Stimulated activated CD8-positive, alpha-beta memory T cell treated with anti-CD3 and anti-CD28 coated beads, Interleukin-4, amount 100 ng/mL, for 48 hours (primary cell): ENCODE data around the gene ZNF497.

Experiments
- DNase-seq: peaks from one replicate; pipeline ENCODE4 v3.0.0-alpha.2; 2020

Gene ZNF497

GRCh38 chr19:58304748-58305064, 57.8 kb downstream of the ZNF497 start:
- no peak for DNase-seq
